Tibial nerve (tissue), 4 donors: ENCODE data around the gene ZDHHC7. TPM values are rescaled to one million over a fixed set of nuclear protein-coding genes. Genes with fewer than 3 reads are reported as not detected.
"Not testable (repeated sequence)": the region's sequence is repeated elsewhere in the genome, so short reads cannot be mapped to it uniquely, and the experiment has no call there.

Source experiments
- DNase-seq, 2 donors: peaks; one replicate each; pipeline ENCODE4 v3.0.0-alpha.2; 2019; ENCODE audit warnings: low spot score in 2 of 2
- H3K27ac ChIP-seq, 4 donors: fragments of 200-600 bp; sonication (generic) in 3 of 4; one replicate each; pipeline ENCODE4 v1.5.1; 2017 to 2019; ENCODE audit warnings: mild to moderate bottlenecking in 1 of 4
- H3K27me3 ChIP-seq, 2 donors: fragments of 200-600 bp; sonication (generic) in 1 of 2; one replicate each; pipeline versions ENCODE4 v1.5.1 to v1.6.0; 2017 to 2019
- H3K36me3 ChIP-seq, 3 donors: fragments of 200-600 bp; sonication (generic); one replicate each; pipeline ENCODE4 v1.5.1; 2018 to 2019
- H3K4me1 ChIP-seq, 4 donors: fragments of 200-600 bp; sonication (generic) in 3 of 4; one replicate each; pipeline ENCODE4 v1.5.1; 2017 to 2019
- H3K4me3 ChIP-seq, 4 donors: fragments of 200-600 bp; sonication (generic) in 3 of 4; one replicate each; pipeline ENCODE4 v1.5.1; 2017 to 2019; ENCODE audit warnings: mild to moderate bottlenecking in 1 of 4, moderate library complexity in 1 of 4
- H3K9me3 ChIP-seq, 4 donors: fragments of 200-600 bp; sonication (generic) in 3 of 4; one replicate each; pipeline ENCODE4 v1.5.1; 2017 to 2019
- CTCF ChIP-seq, 5 experiments: fragments of 200-600 bp in 3 of 5; fragments of 450-650 bp in 2 of 5; sonication (generic) in 3 of 5; IDR thresholded peaks; one replicate each; pipeline ENCODE4 v1.5.1; 2016 to 2019; ENCODE audit warnings: antibody characterized with exemption in 5 of 5, mild to moderate bottlenecking in 3 of 5, moderate library complexity in 2 of 5
- EP300 ChIP-seq, 2 donors: sonication (generic); formaldehyde crosslinking; IDR thresholded peaks; one replicate each; pipeline ENCODE4 v1.6.1; 2017; ENCODE audit warnings: antibody characterized with exemption in 2 of 2, mild to moderate bottlenecking in 1 of 2
- POLR2A ChIP-seq, 2 donors: fragments of 450-650 bp; IDR thresholded peaks; one replicate each; pipeline ENCODE4 v1.6.1; 2017; ENCODE audit warnings: antibody characterized with exemption in 2 of 2, mild to moderate bottlenecking in 2 of 2, moderate library complexity in 2 of 2
- WGBS, 2 donors: methylation state at CpG; one replicate each; pipeline ENCODE4 v1.1.5; 2018; 5-methylcytosine and 5-hydroxymethylcytosine counted together
- total RNA-seq, 4 donors: library from RNA; depleted of rRNA; stranded (reverse); fragments of >200 nt; gene quantifications; one replicate each; pipeline ENCODE4 v1.1.0, GENCODE V29; 2016

ZDHHC7 gene
- total RNA-seq, 4 donors from 2014 or later = 58.1 to 75.6 (median 62.6) TPM

DNA sequence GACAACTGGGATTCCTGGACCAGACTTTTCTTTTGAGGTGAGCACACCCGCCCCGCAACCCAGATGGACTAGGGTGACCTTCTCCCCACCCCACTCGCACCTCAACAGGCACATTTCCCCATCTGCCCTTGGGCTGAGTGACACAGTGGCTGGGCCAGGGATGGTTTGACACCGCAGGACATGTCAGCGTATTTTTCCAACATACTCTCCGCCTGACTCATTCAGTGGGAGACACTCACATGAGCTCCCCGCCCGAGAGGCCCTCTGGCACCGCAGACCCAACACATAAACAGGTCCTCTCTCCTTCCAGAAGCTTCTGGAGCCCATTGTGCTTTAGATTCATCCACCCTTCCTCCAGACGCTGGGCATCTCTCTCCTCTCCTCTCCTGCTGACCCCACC is 69.4 kb downstream of the ZDHHC7 start:
- no peak for DNase-seq
- H3K4me3 ChIP-seq = no peak overlapping the region
- WGBS, 2 donors = 89 to 94% methylated on average over 10 of the region's 10 CpGs
- no peaks in the 10 kb centered on the region for H3K36me3 ChIP-seq
- peaks cover 0 to 7% (median 0%) of the 10 kb centered on the region in 4 donors for H3K4me1 ChIP-seq
- H3K27ac ChIP-seq = no peak overlapping the region
- TF ChIP-seq CTCF (IDR thresholded peaks at IDR 0.05) (no peak), EP300 (IDR thresholded peaks at IDR 0.05) (no peak), POLR2A (IDR thresholded peaks at IDR 0.05) (no peak)
- H3K27me3 ChIP-seq = no peaks in the 10 kb centered on the region
- no peaks in the 10 kb centered on the region for H3K9me3 ChIP-seq

DNA sequence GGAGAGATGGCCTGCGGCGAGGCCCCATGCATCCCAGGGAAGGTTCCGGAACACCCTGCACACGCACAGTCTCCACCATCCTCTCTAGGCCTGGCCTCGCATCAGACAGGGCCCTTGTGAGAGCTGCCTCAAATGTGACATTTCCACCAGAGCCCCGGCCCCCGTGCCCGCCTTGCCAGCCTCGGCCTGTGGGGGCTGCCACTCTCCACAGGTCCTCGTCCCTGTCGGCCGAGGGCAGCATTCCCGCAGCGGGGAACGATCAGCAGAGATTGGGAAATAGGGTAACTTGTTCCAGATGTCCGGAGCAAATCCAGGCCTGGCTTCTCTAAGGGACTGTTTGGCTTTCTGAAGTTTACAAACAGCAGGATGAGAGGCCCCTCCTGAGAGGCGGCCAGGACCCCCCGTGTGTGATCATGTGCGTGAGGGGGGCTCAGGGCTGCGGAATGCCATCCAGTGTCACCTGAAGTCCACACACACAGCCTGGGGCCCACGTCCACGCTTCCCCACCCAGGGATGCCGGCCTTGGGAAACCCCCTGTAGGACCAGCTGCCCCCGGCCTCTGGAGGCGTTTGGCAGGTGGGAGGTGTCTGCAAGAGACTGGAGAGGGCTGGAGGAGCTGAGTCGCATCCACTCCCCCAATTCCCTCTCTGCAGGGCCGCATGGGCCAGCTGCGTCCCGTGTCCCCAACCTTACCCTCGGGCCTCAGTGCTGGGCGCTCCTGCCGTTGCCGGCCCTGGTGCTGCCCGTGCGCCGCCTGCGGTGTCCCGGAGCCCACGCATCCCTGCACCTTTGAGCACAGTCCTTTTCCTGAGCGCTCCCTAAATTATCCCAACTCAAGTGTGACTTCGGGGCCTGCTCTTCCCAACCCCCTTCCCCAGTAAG is 70.4 kb downstream of the ZDHHC7 start:
- DNase-seq = peak; percentile 62 to 66
- no peaks in the 10 kb centered on the region for H3K36me3 ChIP-seq
- H3K4me1 ChIP-seq = peaks cover 0 to 6% (median 0%) of the 10 kb centered on the region in 4 donors
- H3K9me3 ChIP-seq = no peaks in the 10 kb centered on the region
- H3K4me3 ChIP-seq = no peak overlapping the region
- H3K27me3 ChIP-seq = no peaks in the 10 kb centered on the region
- TF ChIP-seq EP300 (IDR thresholded peaks at IDR 0.05) (peak in 1 of 2 donors; percentile 68), CTCF (IDR thresholded peaks at IDR 0.05) (peak in 2 of 5 experiments; percentile 33 to 40), POLR2A (IDR thresholded peaks at IDR 0.05) (no peak)
- WGBS, 2 donors = 78 to 79% methylated on average over 36 to 38 of the region's 41 CpGs
- H3K27ac ChIP-seq = peak overlapping the region in 1 of 4 donors; percentile 54

DNA sequence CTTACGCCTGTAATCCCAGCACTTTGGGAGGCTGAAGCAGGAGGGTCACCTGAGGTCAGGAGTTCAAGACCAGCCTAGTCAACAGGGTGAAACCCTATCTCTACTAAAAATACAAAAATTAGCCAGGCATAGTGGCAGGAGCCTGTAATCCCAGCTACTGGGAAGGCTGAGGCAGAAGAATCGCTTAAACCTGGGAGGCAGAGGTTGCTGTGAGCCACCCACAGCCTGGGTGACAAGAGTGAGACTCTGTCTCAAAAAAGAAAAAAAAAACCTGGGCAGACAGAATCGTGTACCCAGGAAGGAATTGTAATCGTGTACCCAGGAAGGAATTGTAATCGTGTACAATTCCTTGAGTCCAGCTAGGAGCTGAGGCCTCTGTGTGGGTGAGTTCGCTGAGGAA is 72.7 kb downstream of the ZDHHC7 start:
- not testable (repeated sequence) for H3K27ac ChIP-seq, H3K36me3 ChIP-seq
- WGBS, 2 donors = 84 to 87% methylated on average over 6 of the region's 6 CpGs

GRCh38 chr16:84937196-84938005 is 73.9 kb downstream of the ZDHHC7 start:
- H3K27me3 ChIP-seq = no peaks in the 10 kb centered on the region
- no peak overlapping the region for H3K4me3 ChIP-seq
- DNase-seq = no peak
- no peaks in the 10 kb centered on the region for H3K9me3 ChIP-seq
- no peaks in the 10 kb centered on the region for H3K36me3 ChIP-seq
- WGBS, 2 donors = 58 to 61% methylated on average over 9 of the region's 9 CpGs
- H3K4me1 ChIP-seq = peaks cover 0 to 24% (median 6%) of the 10 kb centered on the region in 4 donors
- H3K27ac ChIP-seq = no peak overlapping the region
- TF ChIP-seq POLR2A (IDR thresholded peaks at IDR 0.05) = no peak
- no peak for TF ChIP-seq CTCF (IDR thresholded peaks at IDR 0.05)
- no peak for TF ChIP-seq EP300 (IDR thresholded peaks at IDR 0.05)

More for the DNA sequence above, 72.7 kb downstream of the ZDHHC7 start:
- peaks cover 0 to 17% (median 5%) of the 10 kb centered on the region in 4 donors for H3K4me1 ChIP-seq
- DNase-seq, H3K27me3 ChIP-seq, H3K9me3 ChIP-seq, H3K4me3 ChIP-seq: not testable (repeated sequence)

- peaks cover 0 to 38% (median 17%) of the 10 kb centered on the region in 4 donors for H3K4me1 ChIP-seq
- peak overlapping the region; percentile 54 to 87 (median 68) for H3K27ac ChIP-seq
- WGBS, 2 donors = 36 to 38% methylated on average over 21 to 23 of the region's 29 CpGs
- H3K4me3 ChIP-seq = no peak overlapping the region
- peaks cover 0 to 5% (median 0%) of the 10 kb centered on the region in 4 donors for H3K9me3 ChIP-seq
- DNase-seq = peak; percentile 60 to 69
- no peaks in the 10 kb centered on the region for H3K27me3 ChIP-seq
- no peaks in the 10 kb centered on the region for H3K36me3 ChIP-seq
- TF ChIP-seq EP300 (IDR thresholded peaks at IDR 0.05) (peak in 1 of 2 donors; percentile 81), CTCF (IDR thresholded peaks at IDR 0.05) (no peak)
Observed at GRCh38 chr16:84933774-84934631, 77.3 kb downstream of the ZDHHC7 start.
